ENCODE data around the gene HAPLN3. TPM values are rescaled to one million over a fixed set of nuclear protein-coding genes. Genes with fewer than 3 reads are reported as not detected.

The HAPLN3 gene
- total and polyA plus RNA-seq, 10 of the 15 experiments (the other 5 are each of a cell fraction or from before 2014, with no cell fraction given) = 0.20 to 5.0 (median 1.4) TPM; not detected in 1

DNA sequence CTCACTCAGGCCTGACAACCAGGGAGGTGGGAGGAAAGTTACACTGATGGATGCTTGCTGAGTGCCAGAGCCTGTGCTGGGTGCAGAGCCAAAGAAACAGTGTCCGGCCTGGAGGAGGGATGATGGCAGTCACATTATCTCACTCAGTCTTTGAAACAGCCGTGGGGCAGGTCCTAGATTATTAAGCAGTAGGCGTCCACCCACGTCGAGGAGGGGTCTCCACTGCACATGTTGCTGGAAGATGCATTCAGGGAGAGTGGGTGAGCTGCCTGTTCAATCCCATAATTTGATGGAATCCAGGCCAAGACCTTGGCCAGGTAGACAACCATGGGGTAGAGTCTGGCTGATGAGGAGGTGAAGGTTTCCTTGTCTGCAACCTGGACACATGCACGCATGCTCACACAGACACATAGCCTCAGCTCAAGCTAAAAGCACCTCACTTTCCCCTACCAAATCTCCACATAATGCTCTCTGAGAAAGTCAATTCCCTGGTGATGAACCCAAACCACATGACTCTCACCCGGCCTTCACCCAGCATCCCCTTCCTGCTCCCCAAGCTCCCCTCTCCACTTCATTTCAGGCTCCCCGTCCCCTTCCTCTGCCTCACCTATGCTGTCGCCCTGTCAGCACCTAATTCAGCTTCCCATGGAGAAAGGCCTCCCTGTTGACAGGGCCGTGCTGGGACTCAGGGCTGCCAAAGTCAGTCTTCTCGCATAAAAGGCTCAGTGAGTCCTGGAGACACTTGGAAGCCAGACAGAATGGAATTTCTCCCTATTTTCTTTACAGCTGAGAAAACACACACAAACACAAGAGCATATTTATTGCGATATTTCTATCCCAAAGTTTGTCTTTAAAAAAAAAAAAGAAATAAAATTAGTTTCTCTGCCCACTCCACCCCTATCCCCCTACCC is 62.3 kb downstream of the HAPLN3 start:
- H3K27ac ChIP-seq (ENCODE audit: control insufficient read depth, insufficient read depth) = no peak overlapping the region
- CTCF ChIA-PET = interaction anchor here (0.6 to 3.5 kb wide), 6 partner anchors 48 to 358 kb away, joined by 3 to 30 read pairs (median 3); no protein-coding TSS in a partner anchor
- H3K4me1 ChIP-seq (ENCODE audit: control insufficient read depth, insufficient read depth, low read length) = no peaks in the 10 kb centered on the region
- SMC1A ChIA-PET (ENCODE audit: uncharacterized antibody, unreplicated experiment) = interaction anchor here (1.7 to 3.3 kb wide), 2 partner anchors 176 to 208 kb away, joined by 3 to 22 read pairs; no protein-coding TSS in a partner anchor
- no peaks in the 10 kb centered on the region for H4K20me1 ChIP-seq (ENCODE audit: control insufficient read depth, insufficient read depth)
- H3K4me3 ChIP-seq = no peak overlapping the region
- no TSS peak for BruUV-seq (replicated peaks)
- POLR2A ChIA-PET = no interaction called here
- no peak overlapping the region for H3K9ac ChIP-seq (ENCODE audit: control insufficient read depth, insufficient read depth, low read length)
- intact Hi-C loops (cut with micrococcal nuclease; ENCODE audit: unreplicated experiment) (no loop called here), in situ Hi-C loops (cut with MboI) (no loop called here)
- RAD21 ChIA-PET (ENCODE audit: unreplicated experiment) = interaction anchor here (0.7 kb wide), 1 partner anchor 209 kb away, joined by 4 read pairs; no protein-coding TSS in a partner anchor
- ATAC-seq (no peak), DNase-seq (ENCODE audit: low read depth, low spot score) (no peak), FAIRE-seq (no peak)
- no peaks in the 10 kb centered on the region for H3K27me3 ChIP-seq (replicated peaks in 1 of 2; ENCODE audit: control insufficient read depth in 2 of 2, insufficient read depth in 2 of 2, low read length in 1 of 2)
- no peaks in the 10 kb centered on the region for H3K9me3 ChIP-seq (replicated peaks; ENCODE audit: control insufficient read depth, insufficient read depth, low read length)
- 51% methylated on average over 12 of the region's 12 CpGs for WGBS (ENCODE audit: insufficient coverage, insufficient replicate concordance, low lambda C conversion rate, missing lambda C conversion rate)
- no peak overlapping the region for H2AFZ ChIP-seq (ENCODE audit: control insufficient read depth, low read depth, low read length)
- no peak overlapping the region for H3K4me2 ChIP-seq (ENCODE audit: control insufficient read depth, insufficient read depth)
- H3K36me3 ChIP-seq (ENCODE audit: control insufficient read depth in 2 of 2, insufficient read depth in 2 of 2, low read length in 1 of 2) = no peaks in the 10 kb centered on the region
- no peaks in the 10 kb centered on the region for H3K79me2 ChIP-seq (ENCODE audit: control insufficient read depth, insufficient read depth, low read length)
- TF ChIP-seq CBX3 (IDR thresholded peaks at IDR 0.05; ENCODE audit: borderline replicate concordance, low read depth) (no peak), IRF3 (IDR thresholded peaks at IDR 0.05) (no peak), IKZF1 (conservative IDR thresholded peaks at IDR 0.05) (no peak), CREM (IDR thresholded peaks at IDR 0.05; ENCODE audit: low read depth) (no peak), ZNF592 (IDR thresholded peaks at IDR 0.05) (no peak), HDGF (IDR thresholded peaks at IDR 0.05) (no peak), YY1 (IDR thresholded peaks at IDR 0.05; ENCODE audit: low read depth, low read length) (no peak), ATF2 (IDR thresholded peaks at IDR 0.05; ENCODE audit: low read length) (no peak), SMAD5 (IDR thresholded peaks at IDR 0.05; ENCODE audit: low read depth) (no peak), YBX1 (IDR thresholded peaks at IDR 0.05) (no peak), E2F4 (IDR thresholded peaks at IDR 0.05; ENCODE audit: low read depth, low read length) (no peak), IKZF2 (IDR thresholded peaks at IDR 0.05) (no peak), KAT2A (conservative IDR thresholded peaks at IDR 0.05; ENCODE audit: control insufficient read depth, low read depth, low read length) (no peak)
- TF ChIP-seq, protein P1, sequence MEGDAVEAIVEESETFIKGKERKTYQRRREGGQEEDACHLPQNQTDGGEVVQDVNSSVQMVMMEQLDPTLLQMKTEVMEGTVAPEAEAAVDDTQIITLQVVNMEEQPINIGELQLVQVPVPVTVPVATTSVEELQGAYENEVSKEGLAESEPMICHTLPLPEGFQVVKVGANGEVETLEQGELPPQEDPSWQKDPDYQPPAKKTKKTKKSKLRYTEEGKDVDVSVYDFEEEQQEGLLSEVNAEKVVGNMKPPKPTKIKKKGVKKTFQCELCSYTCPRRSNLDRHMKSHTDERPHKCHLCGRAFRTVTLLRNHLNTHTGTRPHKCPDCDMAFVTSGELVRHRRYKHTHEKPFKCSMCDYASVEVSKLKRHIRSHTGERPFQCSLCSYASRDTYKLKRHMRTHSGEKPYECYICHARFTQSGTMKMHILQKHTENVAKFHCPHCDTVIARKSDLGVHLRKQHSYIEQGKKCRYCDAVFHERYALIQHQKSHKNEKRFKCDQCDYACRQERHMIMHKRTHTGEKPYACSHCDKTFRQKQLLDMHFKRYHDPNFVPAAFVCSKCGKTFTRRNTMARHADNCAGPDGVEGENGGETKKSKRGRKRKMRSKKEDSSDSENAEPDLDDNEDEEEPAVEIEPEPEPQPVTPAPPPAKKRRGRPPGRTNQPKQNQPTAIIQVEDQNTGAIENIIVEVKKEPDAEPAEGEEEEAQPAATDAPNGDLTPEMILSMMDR (IDR thresholded peaks at IDR 0.05 in 2 of 3, conservative IDR thresholded peaks at IDR 0.05 in 1 of 3; ENCODE audit: control insufficient read depth in 2 of 3, extremely low read depth in 1 of 3, insufficient read depth in 1 of 3, low read depth in 3 of 3, low read length in 3 of 3) = no peak
